HG02938 (cell line): ENCODE results near the gene JPH2.

Experiments
- ATAC-seq: cut with Tn5 transposase; IDR thresholded peaks from one replicate; pipeline ENCODE4 v1.9.1; 2021; ENCODE audit warnings: mild to moderate bottlenecking, moderate library complexity; ENCODE audit not compliant: unreplicated experiment

The JPH2 gene

GRCh38 chr20:44065401-44066340 is 121.3 kb downstream of the JPH2 start:
- ATAC-seq: no peak

GRCh38 chr20:44064501-44065400 is 122.2 kb downstream of the JPH2 start:
- no peak for ATAC-seq
